ENCODE measurements around the gene NKX2-2.
"Not testable (repeated sequence)": the region's sequence is repeated elsewhere in the genome, so short reads cannot be mapped to it uniquely, and the experiment has no call there.

Gene NKX2-2

GRCh38 chr20:21508230-21509078 lies 5.4 kb downstream of the NKX2-2 start:
- no peak for FAIRE-seq

- no peak for FAIRE-seq
Observed at GRCh38 chr20:21507400-21508229, 6.2 kb downstream of the NKX2-2 start.

DNA sequence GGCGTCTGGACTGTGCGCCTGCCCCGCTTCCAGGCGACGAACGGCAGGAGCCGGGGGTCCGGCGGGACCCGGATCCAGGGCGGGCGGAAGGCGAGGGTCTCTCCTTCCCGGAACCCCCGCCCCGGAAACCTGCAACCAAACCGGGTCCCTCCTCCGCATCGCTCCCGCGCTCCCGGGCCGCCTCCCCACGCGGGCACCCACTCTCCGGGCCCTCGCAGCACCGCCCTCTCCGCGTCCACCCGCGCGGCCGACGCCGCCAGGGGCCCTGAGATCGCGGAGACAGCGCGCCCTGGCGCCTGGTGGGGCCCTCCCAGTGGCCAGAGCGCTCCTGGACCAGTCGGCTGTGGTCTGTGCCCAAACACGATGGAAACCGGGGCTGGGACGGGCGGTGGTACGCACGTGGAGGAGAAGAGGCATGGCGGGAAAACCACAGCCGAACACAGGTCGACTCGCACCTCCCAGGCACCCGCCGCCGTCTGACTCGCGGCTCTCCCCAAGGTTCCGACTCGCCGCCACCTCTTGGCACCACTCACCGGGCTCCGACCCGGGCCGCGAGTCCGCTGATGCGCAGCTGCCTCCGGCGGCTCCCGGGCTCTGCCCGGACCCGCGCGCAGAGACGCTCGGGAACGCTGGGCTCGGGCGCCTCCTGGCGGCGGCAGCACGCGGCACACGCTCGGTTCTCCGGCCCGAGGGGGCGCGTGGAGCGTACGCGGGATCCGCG lies 7.9 kb downstream of the NKX2-2 start:
- FAIRE-seq: no peak

DNA sequence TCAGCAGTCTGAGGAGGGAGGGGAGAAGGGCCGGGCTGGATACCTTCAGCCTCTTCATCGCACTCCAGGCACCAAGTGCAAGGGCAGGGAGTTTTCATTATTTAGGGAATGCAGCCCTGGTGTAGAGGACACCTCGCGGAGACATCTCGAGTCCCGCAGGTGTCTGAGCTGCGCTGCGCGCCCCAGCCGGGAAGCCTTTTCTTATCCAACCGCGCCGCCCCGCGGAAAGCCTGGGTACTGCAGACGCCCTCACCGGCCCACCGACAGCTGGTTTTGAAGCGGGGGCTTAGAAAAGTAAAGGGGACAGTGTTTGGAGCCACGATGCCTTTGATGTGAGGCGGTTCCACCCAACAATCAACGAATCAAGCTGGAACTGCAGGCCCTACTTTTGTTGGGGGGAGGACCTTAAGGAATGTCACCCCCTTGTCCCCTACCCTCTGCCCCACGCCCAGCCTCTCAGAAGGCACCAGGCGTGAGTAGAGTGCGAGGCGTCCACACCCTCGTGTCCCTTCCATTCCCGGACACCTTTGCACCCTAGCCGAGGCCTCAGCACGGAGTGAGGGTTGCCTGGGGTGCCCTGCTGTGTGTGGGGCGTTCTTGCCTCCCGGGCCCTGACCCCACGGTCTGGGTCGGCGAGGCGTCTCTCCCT lies 8.6 kb downstream of the NKX2-2 start:
- no peak for FAIRE-seq

DNA sequence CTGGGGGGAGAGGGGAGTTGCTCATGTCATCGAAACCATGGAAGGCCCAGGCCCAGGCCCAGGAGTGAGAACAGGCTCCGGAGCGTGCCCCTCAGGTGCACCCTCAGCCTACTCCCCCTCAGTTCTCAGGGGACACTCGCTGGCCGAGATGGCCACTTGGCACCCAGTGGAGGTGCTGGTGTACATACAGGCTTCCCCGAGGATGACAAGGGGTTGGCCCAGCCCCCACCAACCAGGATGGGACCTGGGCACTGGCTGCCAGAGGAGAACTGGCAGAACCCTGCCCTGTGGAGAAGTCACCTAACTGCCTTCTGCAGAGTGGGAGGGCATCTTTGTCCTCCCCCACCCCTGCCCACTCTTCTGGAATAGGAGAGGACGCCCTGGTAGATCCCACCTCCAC lies 9.5 kb downstream of the NKX2-2 start:
- FAIRE-seq: no peak

DNA sequence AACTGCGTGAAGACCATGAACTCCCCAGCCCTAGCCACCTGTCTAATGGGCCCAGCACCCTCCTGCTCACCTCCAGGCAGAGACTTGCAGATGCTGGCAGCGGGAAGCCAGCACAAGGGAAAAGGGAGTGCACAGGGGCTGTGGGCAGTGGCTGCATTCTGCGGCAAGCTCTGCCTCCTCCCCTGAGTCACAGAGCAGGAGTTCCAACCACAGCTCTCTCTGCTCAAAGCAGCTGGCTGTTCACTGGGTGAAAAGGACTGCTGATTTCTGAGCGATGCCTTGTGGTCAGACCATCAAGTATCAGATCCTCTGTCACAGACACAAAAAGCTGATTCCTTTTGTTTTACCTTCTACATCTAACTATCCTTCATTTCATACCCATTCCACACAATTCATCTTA lies 10.5 kb downstream of the NKX2-2 start:
- FAIRE-seq: no peak

DNA sequence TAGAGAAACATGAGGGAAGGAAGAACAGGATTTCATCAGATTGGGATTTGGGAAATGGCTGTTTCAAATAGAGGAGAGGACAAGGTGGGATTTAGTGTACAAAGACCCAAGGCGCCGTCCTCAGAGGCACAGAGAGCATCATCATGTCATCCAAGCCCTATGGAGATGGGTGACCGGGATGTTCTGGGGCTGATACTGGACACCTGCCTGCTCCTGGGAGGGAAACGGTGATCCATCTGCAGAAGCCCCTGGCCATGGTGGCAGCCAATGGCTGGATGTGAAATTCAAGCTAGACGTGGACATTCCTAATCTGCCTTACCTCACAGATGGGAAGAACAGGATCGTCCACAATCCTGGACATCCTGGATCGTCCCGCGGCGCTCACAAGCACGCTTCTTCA lies 12.7 kb downstream of the NKX2-2 start:
- no peak for FAIRE-seq

DNA sequence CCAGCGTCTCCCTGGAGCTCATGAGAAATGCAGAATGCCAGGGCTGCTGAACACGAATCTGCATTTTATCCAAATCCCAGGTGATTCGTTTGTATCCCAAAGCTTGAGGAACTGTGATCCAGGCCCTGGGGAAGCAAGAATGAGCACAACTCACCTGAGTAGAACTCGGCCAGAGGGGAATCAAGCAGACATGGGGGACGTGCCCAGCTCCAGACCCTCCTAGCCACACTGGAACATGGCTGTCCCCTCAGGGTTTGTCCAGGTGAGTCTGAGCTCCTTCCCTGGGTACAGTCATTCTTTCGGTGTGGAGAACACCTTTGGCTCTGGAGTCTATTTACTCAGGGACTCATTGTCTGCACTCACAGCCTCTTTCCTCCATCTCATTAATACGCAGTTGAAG lies 13.3 kb downstream of the NKX2-2 start:
- no peak for FAIRE-seq

DNA sequence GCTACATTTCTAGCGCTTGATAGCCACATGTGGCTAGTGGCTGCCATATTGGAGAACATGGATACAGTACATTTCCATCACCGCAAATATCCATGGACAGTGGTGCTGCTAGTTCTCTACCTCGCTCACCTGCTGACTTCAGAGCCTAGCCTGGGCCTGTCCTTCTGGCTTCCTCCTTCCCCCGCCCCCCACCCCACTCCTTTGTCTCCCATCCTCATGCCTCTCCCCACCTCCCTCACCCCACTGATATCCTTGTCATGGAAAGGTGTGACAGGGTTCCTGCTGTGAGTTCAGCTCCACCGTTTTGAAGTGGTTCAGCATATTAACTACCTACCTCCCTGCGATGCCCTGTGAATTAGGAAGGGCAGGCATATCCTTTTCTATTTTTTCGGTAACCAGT lies 14.2 kb downstream of the NKX2-2 start:
- FAIRE-seq: no peak

DNA sequence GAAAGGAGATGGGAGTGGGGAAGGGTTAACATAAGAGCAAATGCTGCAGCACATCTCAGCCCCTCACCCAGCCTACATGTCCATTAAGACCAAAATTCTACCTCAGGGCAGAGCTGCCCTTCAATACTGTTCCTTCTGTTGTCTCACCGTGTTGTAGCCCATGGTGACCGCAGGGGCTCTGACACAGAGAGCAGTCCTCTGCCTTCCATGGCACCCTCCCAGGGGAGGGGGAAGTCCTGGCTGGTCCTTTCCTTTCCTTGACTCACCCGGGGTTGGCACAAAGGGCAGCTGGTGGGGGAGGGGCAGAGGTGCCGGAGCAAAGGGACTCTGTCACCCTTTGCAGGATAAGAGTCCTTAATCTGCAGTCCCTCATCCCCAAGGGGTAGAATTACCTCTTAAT lies 15.2 kb downstream of the NKX2-2 start:
- no peak for FAIRE-seq

DNA sequence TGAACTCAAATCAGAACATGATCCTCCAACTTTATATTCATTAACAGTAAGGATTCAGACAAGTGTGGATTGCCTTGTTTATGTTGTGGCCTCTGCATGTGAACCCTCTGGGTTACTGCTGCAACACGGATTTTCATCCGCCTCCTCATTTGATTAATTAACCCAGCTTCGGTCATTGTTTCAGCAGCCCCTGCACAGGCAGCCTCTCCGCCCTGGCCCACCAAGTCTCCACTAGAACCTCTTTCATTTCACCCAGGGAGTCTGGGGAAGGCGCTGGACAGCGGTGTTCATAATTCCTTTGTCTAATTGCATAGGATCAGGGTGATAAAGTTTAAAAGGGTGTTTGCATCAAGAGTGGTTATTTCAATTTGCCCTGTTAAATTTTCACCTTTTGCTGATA lies 15.7 kb downstream of the NKX2-2 start:
- no peak for FAIRE-seq

DNA sequence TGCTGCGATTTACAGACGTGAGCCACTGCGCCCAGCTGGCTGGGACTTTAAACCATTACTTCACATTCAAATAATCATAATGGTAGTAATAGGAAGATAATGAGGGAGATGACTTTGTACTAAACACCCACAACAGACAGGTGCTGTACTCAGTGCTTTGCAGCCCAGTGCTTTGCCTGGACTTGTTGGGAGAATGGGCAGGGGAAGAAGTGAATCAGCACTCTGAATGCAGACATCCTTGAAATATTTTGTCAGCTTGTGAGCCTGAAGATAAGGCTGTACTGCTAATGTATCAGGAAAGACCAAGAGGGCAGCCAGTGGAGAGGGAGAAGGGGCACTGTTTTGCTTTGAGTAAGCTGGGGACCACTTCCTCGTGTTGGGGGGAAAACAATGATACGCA lies 17.4 kb downstream of the NKX2-2 start:
- FAIRE-seq: no peak

GRCh38 chr20:21493049-21493448 lies 20.8 kb downstream of the NKX2-2 start:
- FAIRE-seq: no peak

DNA sequence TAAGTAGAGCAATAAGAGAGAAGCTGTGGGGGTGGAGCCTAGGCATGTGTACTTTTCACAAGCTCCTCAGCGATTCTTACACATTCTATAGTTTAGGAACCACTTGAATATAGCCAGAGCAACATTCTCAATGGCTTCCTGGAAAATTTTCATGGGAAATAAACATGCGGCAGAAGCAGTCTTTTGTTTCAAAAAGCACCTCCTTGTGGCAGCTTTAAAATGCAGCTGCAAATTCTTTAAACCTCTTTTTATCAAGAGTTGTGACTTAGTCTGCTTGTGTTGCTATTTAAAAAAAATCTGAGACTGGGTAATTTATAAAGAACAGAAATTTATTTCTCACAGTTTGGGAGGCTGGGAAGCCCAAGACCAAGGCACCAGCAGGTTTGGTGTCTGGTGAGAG lies 23.8 kb downstream of the NKX2-2 start:
- no peak for FAIRE-seq

DNA sequence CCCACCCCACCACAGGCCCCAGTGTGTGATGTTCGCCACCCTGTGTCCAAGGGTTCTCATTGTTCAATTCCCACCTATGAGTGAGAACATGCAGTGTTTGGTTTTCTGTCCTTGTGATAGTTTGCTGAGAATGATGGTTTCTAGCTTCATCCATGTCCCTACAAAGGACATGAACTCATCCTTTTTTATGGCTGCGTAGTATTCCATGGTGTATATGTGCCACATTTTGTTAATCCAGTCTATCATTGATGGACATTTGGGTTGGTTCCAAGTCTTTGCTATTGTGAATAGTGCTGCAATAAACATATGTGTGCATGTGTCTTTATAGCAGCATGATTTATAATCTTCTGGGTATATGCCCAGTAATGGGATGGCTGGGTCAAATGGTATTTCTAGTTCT lies 33.7 kb downstream of the NKX2-2 start:
- FAIRE-seq: not testable (repeated sequence)

DNA sequence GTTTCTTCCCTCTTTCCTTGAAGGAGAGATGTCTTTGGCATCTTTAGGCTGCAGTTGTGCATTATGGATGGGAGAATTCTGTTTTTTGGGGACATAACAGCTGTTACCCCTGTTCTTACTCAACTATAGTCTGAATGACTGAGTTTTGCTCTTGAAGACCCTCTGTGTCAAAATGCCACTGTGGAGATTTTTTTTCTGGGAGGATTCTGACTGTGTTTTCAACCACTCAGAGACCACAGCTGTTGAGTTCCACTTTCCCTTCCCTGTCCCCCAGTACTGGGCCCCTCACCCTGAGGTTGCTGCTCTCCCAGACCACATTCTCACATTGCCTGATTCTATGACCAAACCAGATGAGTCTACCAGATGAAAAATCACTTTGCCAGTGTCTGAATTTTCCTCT lies 48.1 kb downstream of the NKX2-2 start:
- FAIRE-seq: no peak

DNA sequence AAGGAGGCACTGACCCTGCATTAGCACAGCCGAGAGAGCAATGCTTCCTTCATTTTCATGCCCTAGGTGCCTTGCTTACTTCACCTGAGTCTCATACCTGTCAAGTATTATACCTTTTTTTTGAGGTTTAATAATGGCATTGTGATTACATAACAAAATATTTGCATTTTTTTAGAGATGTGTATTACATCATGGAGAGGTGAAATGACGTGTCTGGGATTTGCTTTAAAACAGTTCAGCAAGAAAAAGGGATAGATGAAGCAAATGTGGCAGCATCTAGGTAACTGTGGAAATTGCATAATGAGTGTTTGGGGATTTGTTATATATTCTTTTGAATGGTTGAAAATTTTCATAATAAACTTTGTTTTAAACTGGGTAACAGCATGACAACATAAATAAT lies 48.9 kb downstream of the NKX2-2 start:
- no peak for FAIRE-seq

All from A204.1 (cell line).